ENCODE data around the gene SHISAL1. TPM values are rescaled to one million over a fixed set of nuclear protein-coding genes. Genes with fewer than 3 reads are reported as not detected.

Gene SHISAL1
- total RNA-seq, 1 donor from 2014 or later = 0.71 TPM

- H3K4me3 ChIP-seq (ENCODE audit: low read depth, low read length) = no peak overlapping the region
- no peaks in the 10 kb centered on the region for H3K36me3 ChIP-seq (ENCODE audit: control insufficient read depth, insufficient read depth, low read length)
- peaks cover 45% of the 10 kb centered on the region for H3K27me3 ChIP-seq (ENCODE audit: control insufficient read depth, insufficient read depth, low read length)
- no peak for DNase-seq (ENCODE audit: low read depth)
- no peak for TF ChIP-seq CTCF (IDR thresholded peaks at IDR 0.05; ENCODE audit: insufficient read depth, low read length, poor library complexity, severe bottlenecking)
Observed at GRCh38 chr22:44280665-44281188, 32.0 kb downstream of the SHISAL1 start.

DNA sequence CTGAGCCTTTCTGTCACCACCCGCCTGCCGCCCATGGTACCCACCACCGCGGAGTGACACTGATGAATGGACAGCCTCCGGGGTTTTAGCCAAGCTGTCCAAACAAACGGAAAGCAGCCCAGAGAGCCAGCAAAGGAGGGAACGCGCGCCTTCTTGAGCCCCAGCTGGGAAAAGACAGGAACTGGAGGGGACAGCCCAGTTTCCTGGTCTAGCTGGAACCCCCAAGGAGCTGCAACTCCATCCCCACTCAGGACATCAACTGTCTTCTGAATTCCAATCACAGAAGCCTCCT is 33.7 kb downstream of the SHISAL1 start:
- no peaks in the 10 kb centered on the region for H3K36me3 ChIP-seq (ENCODE audit: control insufficient read depth, insufficient read depth, low read length)
- no peak for DNase-seq (ENCODE audit: low read depth)
- H3K4me3 ChIP-seq (ENCODE audit: low read depth, low read length) = no peak overlapping the region
- H3K27me3 ChIP-seq (ENCODE audit: control insufficient read depth, insufficient read depth, low read length) = peaks cover 39% of the 10 kb centered on the region
- no peak for TF ChIP-seq CTCF (IDR thresholded peaks at IDR 0.05; ENCODE audit: insufficient read depth, low read length, poor library complexity, severe bottlenecking)

DNA sequence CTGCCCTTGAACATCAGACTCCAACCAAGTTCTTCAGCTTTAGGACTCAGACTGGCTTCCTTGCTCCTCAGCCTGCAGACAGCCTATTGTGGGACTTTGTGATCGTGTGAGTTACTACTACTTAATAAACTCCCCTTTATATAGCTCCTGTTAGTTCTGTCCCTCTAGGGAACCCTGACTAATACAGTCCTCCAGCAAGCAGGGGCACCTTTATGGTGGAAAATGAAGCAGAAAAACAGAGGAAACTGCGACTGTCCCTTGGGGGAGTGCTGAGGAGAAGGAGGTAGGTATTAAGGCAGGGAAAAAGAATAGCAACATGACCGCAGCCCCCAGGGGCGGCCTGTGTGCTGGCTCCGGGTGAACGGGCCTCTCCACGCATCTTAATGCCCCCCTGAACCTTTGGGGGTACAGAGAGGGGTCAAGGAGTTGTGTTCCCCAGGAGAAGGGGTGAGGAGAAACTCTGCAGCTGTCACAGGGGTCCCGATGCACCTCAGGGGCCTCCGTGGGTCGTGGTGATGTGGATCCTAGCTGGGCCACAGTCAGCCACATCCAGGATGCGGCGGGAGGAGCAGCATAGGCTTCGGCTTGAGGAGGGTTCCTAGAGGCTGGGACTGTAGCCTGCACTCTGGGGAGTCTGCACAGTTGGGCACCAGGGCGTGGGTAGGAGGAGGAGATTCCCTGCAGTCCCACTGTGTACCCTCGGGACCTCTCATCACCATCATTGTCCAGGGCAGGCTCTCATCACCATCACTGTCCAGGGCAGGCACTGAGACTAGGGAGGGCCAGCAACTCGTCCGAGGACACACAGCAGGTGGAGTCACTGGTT is 34.3 kb downstream of the SHISAL1 start:
- H3K4me3 ChIP-seq (ENCODE audit: low read depth, low read length) = no peak overlapping the region
- H3K36me3 ChIP-seq (ENCODE audit: control insufficient read depth, insufficient read depth, low read length) = no peaks in the 10 kb centered on the region
- H3K27me3 ChIP-seq (ENCODE audit: control insufficient read depth, insufficient read depth, low read length) = peaks cover 39% of the 10 kb centered on the region
- no peak for DNase-seq (ENCODE audit: low read depth)
- TF ChIP-seq CTCF (IDR thresholded peaks at IDR 0.05; ENCODE audit: insufficient read depth, low read length, poor library complexity, severe bottlenecking) = no peak

DNA sequence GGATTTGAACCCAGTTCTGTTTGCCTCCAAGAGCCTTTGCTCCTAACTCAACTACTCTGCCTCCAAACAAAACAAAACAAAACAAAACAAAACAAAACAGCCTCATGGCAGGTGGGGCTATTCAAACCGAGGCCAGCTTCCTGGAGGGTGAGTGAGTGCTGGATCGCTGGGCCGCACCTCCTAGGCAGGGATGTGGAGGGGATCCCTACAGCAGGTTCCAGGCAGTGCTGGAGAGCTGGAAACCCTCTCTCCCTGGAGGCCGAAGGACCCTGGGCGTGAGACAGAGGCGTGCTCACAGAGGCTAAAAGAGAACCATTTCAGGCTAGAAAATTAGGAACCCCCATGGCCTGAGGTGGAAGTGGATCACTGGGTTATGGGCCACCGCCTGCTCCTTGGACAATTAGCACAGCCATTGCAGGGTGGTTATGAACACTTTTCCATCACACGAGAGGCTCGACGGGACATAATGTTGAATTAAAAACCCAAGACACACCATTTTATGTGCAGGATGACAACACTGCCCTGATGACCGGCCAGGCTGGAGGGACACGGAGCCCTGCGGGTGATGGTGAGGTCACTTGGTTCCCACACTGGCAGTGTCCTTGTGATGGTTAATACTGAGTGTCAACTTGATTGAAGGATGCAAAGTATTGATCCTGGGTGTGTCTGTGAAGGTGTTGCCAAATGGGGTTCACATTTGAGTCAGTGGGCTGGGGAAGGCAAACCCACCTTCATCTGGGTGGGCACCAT is 35.2 kb downstream of the SHISAL1 start:
- peaks cover 33% of the 10 kb centered on the region for H3K27me3 ChIP-seq (ENCODE audit: control insufficient read depth, insufficient read depth, low read length)
- no peaks in the 10 kb centered on the region for H3K36me3 ChIP-seq (ENCODE audit: control insufficient read depth, insufficient read depth, low read length)
- no peak for TF ChIP-seq CTCF (IDR thresholded peaks at IDR 0.05; ENCODE audit: insufficient read depth, low read length, poor library complexity, severe bottlenecking)
- no peak overlapping the region for H3K4me3 ChIP-seq (ENCODE audit: low read depth, low read length)
- no peak for DNase-seq (ENCODE audit: low read depth)

GRCh38 chr22:44276706-44277356 is 35.9 kb downstream of the SHISAL1 start:
- Histone ChIP-seq H3K36me3 (ENCODE audit: control insufficient read depth, insufficient read depth, low read length) (no peaks in the 10 kb centered on the region), H3K4me3 (ENCODE audit: low read depth, low read length) (no peak overlapping the region), H3K27me3 (ENCODE audit: control insufficient read depth, insufficient read depth, low read length) (peaks cover 35% of the 10 kb centered on the region)
- TF ChIP-seq CTCF (IDR thresholded peaks at IDR 0.05; ENCODE audit: insufficient read depth, low read length, poor library complexity, severe bottlenecking) = no peak
- no peak for DNase-seq (ENCODE audit: low read depth)

Measured in kidney epithelial cell (primary cell).